ENCODE data around the gene ELAVL2. TPM values are rescaled to one million over a fixed set of nuclear protein-coding genes. Genes with fewer than 3 reads are reported as not detected.

Gene ELAVL2
- total and polyA plus RNA-seq, 2 donors (not counting 3 experiments of a cell fraction or from before 2014, with no cell fraction given) = 0.06 to 0.20 TPM

GRCh38 chr9:23721466-23721865 is 104.6 kb downstream of the ELAVL2 start:
- H3K9me3 ChIP-seq (replicated peaks; ENCODE audit: control insufficient read depth, insufficient read depth, low read length) = no peaks in the 10 kb centered on the region
- H4K20me1 ChIP-seq (replicated peaks; ENCODE audit: control insufficient read depth, extremely low read depth, insufficient read depth, low read length) = no peaks in the 10 kb centered on the region
- POLR2A ChIA-PET = no interaction called here
- no peaks in the 10 kb centered on the region for H3K36me3 ChIP-seq (ENCODE audit: control insufficient read depth in 2 of 2, extremely low read depth in 1 of 2, insufficient read depth in 2 of 2, low read length in 2 of 2)
- TF ChIP-seq POLR2A (IDR thresholded peaks at IDR 0.05; ENCODE audit: low read depth, low read length) (no peak), MAX (IDR thresholded peaks at IDR 0.05; ENCODE audit: insufficient read depth, insufficient read length) (no peak), GATA2 (IDR thresholded peaks at IDR 0.05; ENCODE audit: insufficient read depth, insufficient read length, low read depth, low read length) (no peak), FOS (IDR thresholded peaks at IDR 0.05; ENCODE audit: borderline replicate concordance, insufficient read depth, low read length) (no peak), CTCF (IDR thresholded peaks at IDR 0.05; ENCODE audit: extremely low read depth in 1 of 2, insufficient read depth in 1 of 2, low read depth in 1 of 2, low read length in 2 of 2) (no peak), POLR2AphosphoS5 (IDR thresholded peaks at IDR 0.05; ENCODE audit: insufficient read depth, low read depth, low read length) (no peak), JUN (IDR thresholded peaks at IDR 0.05; ENCODE audit: borderline replicate concordance, insufficient read depth, insufficient read length, low read depth) (no peak), MYC (IDR thresholded peaks at IDR 0.05; ENCODE audit: low read depth, low read length) (no peak)
- intact Hi-C loops (cut with micrococcal nuclease) = no loop called here
- H3K4me3 ChIP-seq (replicated peaks in 1 of 3; ENCODE audit: insufficient read depth in 1 of 3, low read depth in 1 of 3, low read length in 3 of 3) = no peak overlapping the region
- H3K4me2 ChIP-seq (ENCODE audit: insufficient read depth, low read length) = no peak overlapping the region
- no peaks in the 10 kb centered on the region for H3K79me2 ChIP-seq (ENCODE audit: control insufficient read depth, insufficient read depth, low read length)
- H2AFZ ChIP-seq (ENCODE audit: low read depth, low read length) = no peak overlapping the region
- no peak overlapping the region for H3K27ac ChIP-seq (ENCODE audit: insufficient read depth, low read depth, low read length)
- BruUV-seq (replicated peaks) = no TSS peak
- no peaks in the 10 kb centered on the region for H3K27me3 ChIP-seq (ENCODE audit: control insufficient read depth in 2 of 2, insufficient read depth in 2 of 2, low read length in 2 of 2)
- CTCF ChIA-PET = no interaction called here
- no peaks in the 10 kb centered on the region for H3K9me1 ChIP-seq (replicated peaks; ENCODE audit: control insufficient read depth, extremely low read depth, insufficient read depth, low read length)
- no peak overlapping the region for H3K9ac ChIP-seq (replicated peaks; ENCODE audit: extremely low read depth, insufficient read depth, low read length)
- dilution Hi-C loops (cut with MboI; ENCODE audit: extremely low pct_ligation_motif_present, low sequenced_read_pairs) = no loop called here
- no peak for DNase-seq (ENCODE audit: low read depth, low spot score)
- H3K4me1 ChIP-seq (ENCODE audit: control insufficient read depth, extremely low read depth, insufficient read depth, low read length) = no peaks in the 10 kb centered on the region
- no peak for FAIRE-seq

Data from endothelial cell of umbilical vein (primary cell).